PC-9 (cell line): ENCODE results near the gene NOD1. TPM values are rescaled to one million over a fixed set of nuclear protein-coding genes. Genes with fewer than 3 reads are reported as not detected.

Experiments used
- BruUV-seq: library from RNA; stranded (reverse); fragments of 400-500 nt; replicated peaks from 2 replicates; lab custom pipeline; 2021; lab: Mats Ljungman, UMichigan
- CTCF ChIA-PET: fragments of 300-600 bp; sonication (Branson Sonifier 250); formaldehyde crosslinking; loops from one replicate; lab custom pipeline; 2022; ENCODE audit warnings: antibody characterized with exemption; lab: Charles Lee
- POLR2A ChIA-PET: fragments of 300-600 bp; sonication (Branson Sonifier 250); formaldehyde crosslinking; loops from one replicate; lab custom pipeline; 2022; ENCODE audit warnings: antibody characterized with exemption; ENCODE audit not compliant: unreplicated experiment; lab: Charles Lee
- DNase-seq, 2 experiments: peaks; one replicate each; pipeline versions ENCODE4 v3.0.0 to v3.0.0-alpha.2; 2015 to 2022; ENCODE audit warnings: mixed read lengths in 1 of 2
- H2AFZ ChIP-seq: fragments of 200-600 bp; sonication (generic); 2 replicates; pipeline ENCODE4 v1.8.1; 2017; ENCODE audit warnings: antibody characterized with exemption
- H3F3A ChIP-seq: fragments of 200-600 bp; sonication (generic); 2 replicates; pipeline ENCODE4 v1.8.1; 2017; ENCODE audit warnings: antibody characterized with exemption, mild to moderate bottlenecking, low read depth; ENCODE audit not compliant: insufficient read depth
- H3K27ac ChIP-seq: fragments of 200-600 bp; sonication (generic); 2 replicates; pipeline ENCODE4 v1.6.1; 2016; ENCODE audit warnings: mixed run types
- H3K27me3 ChIP-seq: fragments of 200-600 bp; sonication (generic); 2 replicates; pipeline ENCODE4 v1.6.1; 2016; ENCODE audit warnings: low read depth, mixed run types; ENCODE audit not compliant: insufficient read depth
- H3K36me3 ChIP-seq: fragments of 200-600 bp; sonication (generic); 2 replicates; pipeline ENCODE4 v1.6.1; 2016; ENCODE audit warnings: low read depth, mixed run types
- H3K4me1 ChIP-seq: fragments of 200-600 bp; sonication (generic); replicated peaks from 2 replicates; pipeline ENCODE4 v1.6.1; 2016; ENCODE audit warnings: mixed run types; ENCODE audit not compliant: insufficient read depth
- H3K4me2 ChIP-seq: fragments of 200-600 bp; sonication (generic); 2 replicates; pipeline ENCODE4 v1.6.1; 2017; ENCODE audit warnings: mixed run types
- H3K4me3 ChIP-seq: fragments of 200-600 bp; sonication (generic); 2 replicates; pipeline ENCODE4 v1.6.1; 2016; ENCODE audit warnings: mixed run types
- H3K79me2 ChIP-seq: fragments of 200-600 bp; sonication (generic); 2 replicates; pipeline ENCODE4 v1.6.1; 2017; ENCODE audit warnings: low read depth, mixed run types
- H3K9me2 ChIP-seq: fragments of 200-600 bp; sonication (generic); 2 replicates; pipeline ENCODE4 v1.8.1; 2017; ENCODE audit warnings: mild to moderate bottlenecking; ENCODE audit not compliant: insufficient read depth
- H3K9me3 ChIP-seq: fragments of 200-600 bp; sonication (generic); 2 replicates; pipeline ENCODE4 v1.8.1; 2016; ENCODE audit warnings: low read depth; ENCODE audit not compliant: insufficient read depth
- H4K20me1 ChIP-seq: fragments of 200-600 bp; sonication (generic); 2 replicates; pipeline ENCODE4 v1.8.1; 2017; ENCODE audit not compliant: insufficient read depth
- EZH2 ChIP-seq: fragments of 200-600 bp; sonication (generic); IDR thresholded peaks from 2 replicates; pipeline ENCODE4 v1.8.0; 2017; ENCODE audit warnings: antibody characterized with exemption, low read depth
- intact Hi-C: fragments of 100-400 bp; cut with micrococcal nuclease; formaldehyde crosslinking; loops from one replicate; pipeline ENCODE4 v1.10.0; 2022; ENCODE audit not compliant: unreplicated experiment
- total RNA-seq: library from RNA; stranded (reverse); gene quantifications from 2 replicates; pipeline ENCODE4 v1.2.3, GENCODE V29; 2021
- TF ChIP-seq, protein P1 (sequence below): fragments of 200-600 bp; sonication (generic); conservative IDR thresholded peaks from 2 replicates; pipeline ENCODE4 v1.6.1; 2017; ENCODE audit warnings: mixed run types, antibody characterized with exemption, mild to moderate bottlenecking, moderate library complexity

Gene NOD1
- total RNA-seq, 1 experiment from 2014 or later = 16.5 TPM

DNA sequence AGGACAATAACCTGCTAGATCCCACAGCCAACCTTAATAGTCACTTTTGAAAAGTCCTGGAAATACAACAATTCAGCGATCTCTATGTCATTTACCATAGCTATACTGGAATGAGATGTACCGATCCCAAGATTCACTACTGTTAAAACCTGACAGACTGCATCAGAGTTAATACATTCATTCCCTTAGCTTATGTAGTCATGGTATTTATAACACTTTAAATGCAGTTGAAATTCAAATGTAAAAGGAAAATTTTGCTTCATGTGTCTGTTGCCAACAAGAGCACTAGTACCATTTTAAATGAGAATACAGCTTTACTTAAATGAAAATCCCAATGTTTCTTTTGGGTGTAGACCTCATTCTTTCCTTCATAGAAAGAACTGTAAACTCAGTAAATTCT lies 37.2 kb upstream of the NOD1 start:
- BruUV-seq = no TSS peak
- intact Hi-C loops = no loop called here
- CTCF ChIA-PET = interaction anchor here (0.6 kb wide), 2 partner anchors 222 to 231 kb away, joined by 3 read pairs; partner anchors contain the start of gene ZNRF2

DNA sequence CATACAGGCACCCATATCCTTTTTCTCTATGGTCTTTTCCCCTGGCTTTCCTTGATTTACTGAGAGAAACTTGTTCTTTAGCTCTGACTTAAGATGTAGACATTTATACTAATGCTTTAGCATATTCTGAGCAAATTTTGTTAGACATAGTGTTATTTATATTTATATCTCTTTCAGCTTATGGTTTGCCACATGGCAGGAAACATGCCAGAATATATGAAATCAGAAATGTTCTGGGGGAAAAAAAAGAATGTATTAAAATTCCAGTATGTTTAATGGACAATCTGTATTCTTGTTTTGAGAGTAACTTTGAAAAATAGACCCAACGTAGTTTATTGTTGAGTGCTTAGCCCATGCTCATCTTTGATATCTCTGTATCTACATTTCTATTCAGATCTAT lies 36.2 kb upstream of the NOD1 start:
- H3K27ac ChIP-seq = no peak overlapping the region
- DNase-seq = peak in 1 of 2 experiments; percentile 32
- H3K36me3 ChIP-seq = no peaks in the 10 kb centered on the region
- no peak overlapping the region for H3K4me2 ChIP-seq
- no peaks in the 10 kb centered on the region for H4K20me1 ChIP-seq
- intact Hi-C loops = no loop called here
- H3K79me2 ChIP-seq = no peaks in the 10 kb centered on the region
- no TSS peak for BruUV-seq
- TF ChIP-seq, protein P1, sequence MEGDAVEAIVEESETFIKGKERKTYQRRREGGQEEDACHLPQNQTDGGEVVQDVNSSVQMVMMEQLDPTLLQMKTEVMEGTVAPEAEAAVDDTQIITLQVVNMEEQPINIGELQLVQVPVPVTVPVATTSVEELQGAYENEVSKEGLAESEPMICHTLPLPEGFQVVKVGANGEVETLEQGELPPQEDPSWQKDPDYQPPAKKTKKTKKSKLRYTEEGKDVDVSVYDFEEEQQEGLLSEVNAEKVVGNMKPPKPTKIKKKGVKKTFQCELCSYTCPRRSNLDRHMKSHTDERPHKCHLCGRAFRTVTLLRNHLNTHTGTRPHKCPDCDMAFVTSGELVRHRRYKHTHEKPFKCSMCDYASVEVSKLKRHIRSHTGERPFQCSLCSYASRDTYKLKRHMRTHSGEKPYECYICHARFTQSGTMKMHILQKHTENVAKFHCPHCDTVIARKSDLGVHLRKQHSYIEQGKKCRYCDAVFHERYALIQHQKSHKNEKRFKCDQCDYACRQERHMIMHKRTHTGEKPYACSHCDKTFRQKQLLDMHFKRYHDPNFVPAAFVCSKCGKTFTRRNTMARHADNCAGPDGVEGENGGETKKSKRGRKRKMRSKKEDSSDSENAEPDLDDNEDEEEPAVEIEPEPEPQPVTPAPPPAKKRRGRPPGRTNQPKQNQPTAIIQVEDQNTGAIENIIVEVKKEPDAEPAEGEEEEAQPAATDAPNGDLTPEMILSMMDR = no peak
- TF ChIP-seq EZH2 = no peak
- ChIA-PET POLR2A (no interaction called here), CTCF (no interaction called here)
- peaks cover 8% of the 10 kb centered on the region; the same call in 1 of the 2 replicates for H3F3A ChIP-seq
- no peaks in the 10 kb centered on the region for H3K9me2 ChIP-seq
- H3K4me1 ChIP-seq = peaks cover 28% of the 10 kb centered on the region
- H2AFZ ChIP-seq = no peak overlapping the region
- H3K27me3 ChIP-seq = no peaks in the 10 kb centered on the region
- no peak overlapping the region for H3K4me3 ChIP-seq
- no peaks in the 10 kb centered on the region for H3K9me3 ChIP-seq

More for the DNA sequence above, 37.2 kb upstream of the NOD1 start:
- no peak for DNase-seq
- H3K36me3 ChIP-seq = no peaks in the 10 kb centered on the region
- H3F3A ChIP-seq = peaks cover 15% of the 10 kb centered on the region
- H3K4me2 ChIP-seq = no peak overlapping the region
- H3K9me2 ChIP-seq = no peaks in the 10 kb centered on the region
- POLR2A ChIA-PET = no interaction called here
- H3K79me2 ChIP-seq = no peaks in the 10 kb centered on the region
- no peak overlapping the region for H3K4me3 ChIP-seq
- no peak overlapping the region for H3K27ac ChIP-seq
- H3K27me3 ChIP-seq = no peaks in the 10 kb centered on the region
- no peaks in the 10 kb centered on the region for H3K9me3 ChIP-seq
- no peaks in the 10 kb centered on the region for H4K20me1 ChIP-seq
- H3K4me1 ChIP-seq = peaks cover 28% of the 10 kb centered on the region
- TF ChIP-seq EZH2 = no peak
- TF ChIP-seq, protein P1 = no peak
- no peak overlapping the region for H2AFZ ChIP-seq

DNA sequence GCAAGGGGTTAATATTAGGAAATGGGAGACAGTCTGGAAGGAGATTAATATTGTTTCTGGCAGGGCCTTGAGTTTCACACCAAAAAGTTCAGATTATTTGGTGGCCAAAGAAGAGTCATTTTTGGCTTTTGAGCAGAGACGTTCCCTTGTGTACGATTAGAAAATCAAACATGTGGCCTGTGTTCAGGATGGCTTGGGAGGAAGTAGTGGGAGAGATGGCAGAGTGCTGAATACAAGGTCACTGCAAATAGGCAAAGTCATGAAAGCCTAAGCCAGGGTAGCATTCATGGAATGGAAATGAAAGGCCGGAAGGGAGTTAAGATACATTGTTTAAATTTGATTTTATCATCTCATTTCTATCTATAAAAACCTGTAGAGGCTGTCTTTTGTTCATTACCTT lies 35.6 kb upstream of the NOD1 start:
- TF ChIP-seq, protein P1 = no peak
- TF ChIP-seq EZH2 = no peak
- Histone ChIP-seq H2AFZ (no peak overlapping the region), H3K27me3 (no peaks in the 10 kb centered on the region), H3K27ac (no peak overlapping the region), H4K20me1 (no peaks in the 10 kb centered on the region), H3K4me3 (no peak overlapping the region), H3K9me2 (no peaks in the 10 kb centered on the region), H3K4me2 (no peak overlapping the region), H3K9me3 (no peaks in the 10 kb centered on the region), H3K36me3 (no peaks in the 10 kb centered on the region), H3K79me2 (no peaks in the 10 kb centered on the region), H3F3A (peaks cover 8% of the 10 kb centered on the region; the same call in 1 of the 2 replicates), H3K4me1 (peaks cover 28% of the 10 kb centered on the region)
- intact Hi-C loops = no loop called here
- no peak for DNase-seq
- ChIA-PET POLR2A (no interaction called here), CTCF (no interaction called here)
- BruUV-seq = no TSS peak
